HepG2 (cell line): ENCODE measurements around the gene RHOBTB3. TPM values are rescaled to one million over a fixed set of nuclear protein-coding genes. Genes with fewer than 3 reads are reported as not detected.
A peak's percentile ranks its signal among the peaks of the same experiment; 100 is the strongest.

Source experiments
- BRCA1 ChIP-seq: sonication (generic); formaldehyde crosslinking; IDR thresholded peaks from 2 replicates; pipeline ENCODE4 v1.4.0; 2020; ENCODE audit warnings: missing genetic modification reagents
- CAMTA2 ChIP-seq: sonication (generic); formaldehyde crosslinking; IDR thresholded peaks from 2 replicates; pipeline ENCODE4 v1.4.0; 2020; ENCODE audit warnings: mild to moderate bottlenecking, missing genetic modification reagents, borderline replicate concordance
- NFIC ChIP-seq: IDR thresholded peaks from 2 replicates; pipeline ENCODE4 v1.6.1; 2012; ENCODE audit warnings: mild to moderate bottlenecking, low read length, inconsistent platforms
- NFRKB ChIP-seq: fragments of 450-650 bp; IDR thresholded peaks from 2 replicates; pipeline ENCODE4 v1.6.1; 2017
- RFX1 ChIP-seq: fragments of 450-650 bp; IDR thresholded peaks from 2 replicates; pipeline ENCODE4 v1.6.1; 2017
- SMAD3 ChIP-seq: sonication (generic); formaldehyde crosslinking; IDR thresholded peaks from 2 replicates; pipeline ENCODE4 v1.4.0; 2020; ENCODE audit warnings: missing genetic modification reagents
- SUZ12 ChIP-seq: fragments of 150-350 bp; IDR thresholded peaks from 2 replicates; pipeline ENCODE4 v1.6.1; 2014; ENCODE audit warnings: low read depth, low read length
- ZNF142 ChIP-seq: sonication (generic); formaldehyde crosslinking; IDR thresholded peaks from 2 replicates; pipeline ENCODE4 v1.4.0; 2020; ENCODE audit warnings: missing genetic modification reagents
- ZNF224 ChIP-seq: sonication (generic); formaldehyde crosslinking; IDR thresholded peaks from 2 replicates; pipeline ENCODE4 v1.5.0; 2020; ENCODE audit warnings: mild to moderate bottlenecking, missing genetic modification reagents
- ZNF235 ChIP-seq: sonication (generic); formaldehyde crosslinking; IDR thresholded peaks from 2 replicates; pipeline ENCODE4 v1.8.1; 2023; ENCODE audit warnings: mild to moderate bottlenecking, missing genetic modification reagents, borderline replicate concordance
- ZNF619 ChIP-seq: sonication (generic); formaldehyde crosslinking; IDR thresholded peaks from 2 replicates; pipeline ENCODE4 v1.4.0; 2020; ENCODE audit warnings: mild to moderate bottlenecking, missing genetic modification reagents
- ZNF672 ChIP-seq: sonication (generic); formaldehyde crosslinking; IDR thresholded peaks from 2 replicates; pipeline ENCODE4 v1.8.1; 2022; ENCODE audit warnings: missing genetic modification reagents
- polyA plus RNA-seq, 8 experiments: library from polyadenylated mRNA; depleted of rRNA in 3 of 8; stranded (reverse) in 7 of 8; unstranded in 1 of 8; fragments of >200 nt; fragmentation: Illumina TruSeq in 4 of 8; extraction: Trizol in 4 of 8; gene quantifications; 2 replicates each; pipeline versions ENCODE4 v1.2.1 to v1.2.3, GENCODE V29; 2011 to 2016; ENCODE audit warnings: low read depth in 4 of 8, missing spikeins in 1 of 8, mixed read lengths in 1 of 8; ENCODE audit not compliant: insufficient read depth in 1 of 8
- total RNA-seq, 5 experiments: library from RNA; depleted of rRNA; stranded (reverse); fragments of >200 nt; fragmentation: Illumina TruSeq; extraction: Trizol; gene quantifications; 2 replicates each; pipeline ENCODE4 v1.2.3, GENCODE V29; 2016; ENCODE audit warnings: low read depth in 1 of 5
- TF ChIP-seq, protein P1 (sequence below): IDR thresholded peaks from 2 replicates; pipeline ENCODE4 v1.6.1; 2016; ENCODE audit warnings: low read depth, control low read depth
- TF ChIP-seq, protein P2 (sequence below): sonication (generic); formaldehyde crosslinking; IDR thresholded peaks from 2 replicates; pipeline ENCODE4 v1.5.1; 2020; ENCODE audit warnings: missing genetic modification reagents, mild to moderate bottlenecking, borderline replicate concordance
- TF ChIP-seq, protein P3 (sequence below), 2 experiments: sonication (generic) in 1 of 2; formaldehyde crosslinking in 1 of 2; IDR thresholded peaks; 2 replicates each; pipeline versions ENCODE4 v1.6.1 to v1.9.0; 2014 to 2022; ENCODE audit warnings: antibody characterized with exemption in 1 of 2, borderline replicate concordance in 1 of 2, inconsistent platforms in 1 of 2, low read depth in 1 of 2, missing genetic modification reagents in 1 of 2

Gene RHOBTB3
- total and polyA plus RNA-seq, 2 of the 13 experiments (the other 11 are each of a cell fraction or from before 2014, with no cell fraction given), result 31.6 to 35.4 TPM

GRCh38 chr5:95822542-95823181, 91.5 kb downstream of the RHOBTB3 start, which contains the start of gene GLRX (continued):
- TF ChIP-seq ZNF235 (CRISPR knock-in tag), result no peak
- TF ChIP-seq ZNF672 (CRISPR knock-in tag), result no peak
- TF ChIP-seq, protein P1, sequence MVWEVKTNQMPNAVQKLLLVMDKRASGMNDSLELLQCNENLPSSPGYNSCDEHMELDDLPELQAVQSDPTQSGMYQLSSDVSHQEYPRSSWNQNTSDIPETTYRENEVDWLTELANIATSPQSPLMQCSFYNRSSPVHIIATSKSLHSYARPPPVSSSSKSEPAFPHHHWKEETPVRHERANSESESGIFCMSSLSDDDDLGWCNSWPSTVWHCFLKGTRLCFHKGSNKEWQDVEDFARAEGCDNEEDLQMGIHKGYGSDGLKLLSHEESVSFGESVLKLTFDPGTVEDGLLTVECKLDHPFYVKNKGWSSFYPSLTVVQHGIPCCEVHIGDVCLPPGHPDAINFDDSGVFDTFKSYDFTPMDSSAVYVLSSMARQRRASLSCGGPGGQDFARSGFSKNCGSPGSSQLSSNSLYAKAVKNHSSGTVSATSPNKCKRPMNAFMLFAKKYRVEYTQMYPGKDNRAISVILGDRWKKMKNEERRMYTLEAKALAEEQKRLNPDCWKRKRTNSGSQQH (CRISPR knock-in tag), result peak; percentile 79; the same call in 1 of the 2 replicates
- TF ChIP-seq NFRKB, result no peak
- TF ChIP-seq, protein P2, sequence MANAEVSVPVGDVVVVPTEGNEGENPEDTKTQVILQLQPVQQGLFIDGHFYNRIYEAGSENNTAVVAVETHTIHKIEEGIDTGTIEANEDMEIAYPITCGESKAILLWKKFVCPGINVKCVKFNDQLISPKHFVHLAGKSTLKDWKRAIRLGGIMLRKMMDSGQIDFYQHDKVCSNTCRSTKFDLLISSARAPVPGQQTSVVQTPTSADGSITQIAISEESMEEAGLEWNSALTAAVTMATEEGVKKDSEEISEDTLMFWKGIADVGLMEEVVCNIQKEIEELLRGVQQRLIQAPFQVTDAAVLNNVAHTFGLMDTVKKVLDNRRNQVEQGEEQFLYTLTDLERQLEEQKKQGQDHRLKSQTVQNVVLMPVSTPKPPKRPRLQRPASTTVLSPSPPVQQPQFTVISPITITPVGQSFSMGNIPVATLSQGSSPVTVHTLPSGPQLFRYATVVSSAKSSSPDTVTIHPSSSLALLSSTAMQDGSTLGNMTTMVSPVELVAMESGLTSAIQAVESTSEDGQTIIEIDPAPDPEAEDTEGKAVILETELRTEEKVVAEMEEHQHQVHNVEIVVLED (CRISPR knock-in tag), result no peak
- TF ChIP-seq ZNF619 (CRISPR knock-in tag), result no peak
- TF ChIP-seq RFX1, result no peak
- peak; percentile 25; the same call in 1 of the 2 replicates for TF ChIP-seq NFIC
- TF ChIP-seq ZNF142, result no peak
- TF ChIP-seq SMAD3 (CRISPR knock-in tag), result peak; percentile 51; the same call in 1 of the 2 replicates
- TF ChIP-seq ZNF224 (CRISPR knock-in tag), result 0 out of 2 replicates have a peak, but pooled peaks have one; percentile 24
- TF ChIP-seq, protein P3, sequence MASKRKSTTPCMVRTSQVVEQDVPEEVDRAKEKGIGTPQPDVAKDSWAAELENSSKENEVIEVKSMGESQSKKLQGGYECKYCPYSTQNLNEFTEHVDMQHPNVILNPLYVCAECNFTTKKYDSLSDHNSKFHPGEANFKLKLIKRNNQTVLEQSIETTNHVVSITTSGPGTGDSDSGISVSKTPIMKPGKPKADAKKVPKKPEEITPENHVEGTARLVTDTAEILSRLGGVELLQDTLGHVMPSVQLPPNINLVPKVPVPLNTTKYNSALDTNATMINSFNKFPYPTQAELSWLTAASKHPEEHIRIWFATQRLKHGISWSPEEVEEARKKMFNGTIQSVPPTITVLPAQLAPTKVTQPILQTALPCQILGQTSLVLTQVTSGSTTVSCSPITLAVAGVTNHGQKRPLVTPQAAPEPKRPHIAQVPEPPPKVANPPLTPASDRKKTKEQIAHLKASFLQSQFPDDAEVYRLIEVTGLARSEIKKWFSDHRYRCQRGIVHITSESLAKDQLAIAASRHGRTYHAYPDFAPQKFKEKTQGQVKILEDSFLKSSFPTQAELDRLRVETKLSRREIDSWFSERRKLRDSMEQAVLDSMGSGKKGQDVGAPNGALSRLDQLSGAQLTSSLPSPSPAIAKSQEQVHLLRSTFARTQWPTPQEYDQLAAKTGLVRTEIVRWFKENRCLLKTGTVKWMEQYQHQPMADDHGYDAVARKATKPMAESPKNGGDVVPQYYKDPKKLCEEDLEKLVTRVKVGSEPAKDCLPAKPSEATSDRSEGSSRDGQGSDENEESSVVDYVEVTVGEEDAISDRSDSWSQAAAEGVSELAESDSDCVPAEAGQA (IDR thresholded peaks at IDR 0.05; ENCODE audit: low read depth), result no peak
- TF ChIP-seq, protein P3 (CRISPR knock-in tag; IDR thresholded peaks at IDR 0.05; ENCODE audit: borderline replicate concordance), result no peak
- TF ChIP-seq SUZ12, result no peak
- TF ChIP-seq BRCA1, result 0 out of 2 replicates have a peak, but pooled peaks have one; percentile 14
- TF ChIP-seq CAMTA2 (CRISPR knock-in tag), result no peak
